ENCODE measurements around the gene FAM83E. TPM values are rescaled to one million over a fixed set of nuclear protein-coding genes. Genes with fewer than 3 reads are reported as not detected.
A peak's percentile ranks its signal among the peaks of the same experiment; 100 is the strongest.

FAM83E gene
- total RNA-seq, 1 donor from 2014 or later = 31.1 TPM

DNA sequence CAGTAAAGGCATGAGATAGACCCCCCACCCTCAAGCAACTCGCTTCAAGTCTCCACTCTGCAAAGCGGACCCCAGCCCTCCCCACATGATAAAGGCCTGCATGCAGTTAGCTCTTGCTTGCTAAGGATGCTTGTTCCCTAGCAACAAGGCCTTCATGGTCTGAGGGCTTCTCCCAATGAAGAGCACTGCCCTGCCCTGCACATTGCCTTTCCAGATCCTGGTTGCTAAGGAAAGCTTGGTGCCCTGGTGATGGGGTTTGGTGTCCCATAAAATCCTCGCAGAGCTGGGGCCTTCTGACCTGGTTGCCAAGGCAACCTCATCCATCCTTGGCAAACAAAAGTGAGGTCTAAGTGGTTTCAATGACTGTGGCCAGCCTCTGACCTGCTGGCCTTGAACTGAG, 16.3 kb upstream of the FAM83E start:
- Histone ChIP-seq H3K36me3 (peaks cover 25% of the 10 kb centered on the region), H3K4me3 (no peak overlapping the region), H3K4me1 (peaks cover 41% of the 10 kb centered on the region), H3K27ac (peak overlapping the region; percentile 78), H3K27me3 (no peaks in the 10 kb centered on the region), H3K9me3 (no peaks in the 10 kb centered on the region)
- intact Hi-C loops (cut with DNase I) = no loop called here
- TF ChIP-seq, protein P1, sequence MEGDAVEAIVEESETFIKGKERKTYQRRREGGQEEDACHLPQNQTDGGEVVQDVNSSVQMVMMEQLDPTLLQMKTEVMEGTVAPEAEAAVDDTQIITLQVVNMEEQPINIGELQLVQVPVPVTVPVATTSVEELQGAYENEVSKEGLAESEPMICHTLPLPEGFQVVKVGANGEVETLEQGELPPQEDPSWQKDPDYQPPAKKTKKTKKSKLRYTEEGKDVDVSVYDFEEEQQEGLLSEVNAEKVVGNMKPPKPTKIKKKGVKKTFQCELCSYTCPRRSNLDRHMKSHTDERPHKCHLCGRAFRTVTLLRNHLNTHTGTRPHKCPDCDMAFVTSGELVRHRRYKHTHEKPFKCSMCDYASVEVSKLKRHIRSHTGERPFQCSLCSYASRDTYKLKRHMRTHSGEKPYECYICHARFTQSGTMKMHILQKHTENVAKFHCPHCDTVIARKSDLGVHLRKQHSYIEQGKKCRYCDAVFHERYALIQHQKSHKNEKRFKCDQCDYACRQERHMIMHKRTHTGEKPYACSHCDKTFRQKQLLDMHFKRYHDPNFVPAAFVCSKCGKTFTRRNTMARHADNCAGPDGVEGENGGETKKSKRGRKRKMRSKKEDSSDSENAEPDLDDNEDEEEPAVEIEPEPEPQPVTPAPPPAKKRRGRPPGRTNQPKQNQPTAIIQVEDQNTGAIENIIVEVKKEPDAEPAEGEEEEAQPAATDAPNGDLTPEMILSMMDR (IDR thresholded peaks at IDR 0.05) = no peak
- DNase-seq (no peak), ATAC-seq (no peak)

DNA sequence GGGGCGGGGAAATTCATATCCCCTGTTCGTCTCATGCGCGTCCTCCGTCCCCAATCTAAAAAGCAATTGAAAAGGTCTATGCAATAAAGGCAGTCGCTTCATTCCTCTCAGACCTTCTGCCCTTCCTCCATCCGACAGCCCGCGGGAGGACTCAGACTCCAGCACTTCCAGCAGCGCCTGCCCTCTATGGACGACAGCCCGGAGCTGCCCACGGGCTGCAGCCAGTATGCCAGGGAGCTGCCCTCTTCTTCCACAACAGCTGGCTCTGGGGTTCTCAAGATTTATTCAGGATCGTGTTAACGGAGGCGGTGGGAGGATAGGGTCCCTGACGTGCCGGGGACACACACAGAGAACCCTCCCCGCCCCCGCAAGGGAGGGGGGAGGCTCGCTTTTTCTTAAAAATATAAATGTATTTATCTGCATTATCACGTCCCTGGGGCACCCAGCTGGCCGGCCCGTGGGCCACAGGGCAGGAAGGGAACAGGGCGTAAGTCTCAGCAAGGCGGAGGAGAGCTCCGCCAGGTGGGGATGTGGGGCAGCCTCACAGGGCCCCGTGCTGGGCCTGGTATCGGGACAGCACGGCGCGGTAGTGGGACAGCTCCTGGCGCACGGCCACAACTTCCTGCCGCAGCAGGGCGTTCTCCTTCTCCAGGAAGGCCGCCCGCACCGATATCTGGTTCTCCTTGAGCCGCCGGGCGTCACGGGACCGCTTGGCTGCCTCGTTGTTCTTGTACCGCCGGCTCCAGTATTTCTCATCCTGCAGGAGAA, 15.6 kb upstream of the FAM83E start:
- H3K27me3 ChIP-seq = no peaks in the 10 kb centered on the region
- no peaks in the 10 kb centered on the region for H3K9me3 ChIP-seq
- H3K27ac ChIP-seq = peak overlapping the region; percentile 78
- H3K4me3 ChIP-seq = no peak overlapping the region
- H3K36me3 ChIP-seq = peaks cover 25% of the 10 kb centered on the region
- DNase-seq (peak; percentile 78), ATAC-seq (no peak)
- H3K4me1 ChIP-seq = peaks cover 41% of the 10 kb centered on the region
- intact Hi-C loops (cut with DNase I) = no loop called here
- TF ChIP-seq, protein P1 (IDR thresholded peaks at IDR 0.05) = peak; percentile 24

DNA sequence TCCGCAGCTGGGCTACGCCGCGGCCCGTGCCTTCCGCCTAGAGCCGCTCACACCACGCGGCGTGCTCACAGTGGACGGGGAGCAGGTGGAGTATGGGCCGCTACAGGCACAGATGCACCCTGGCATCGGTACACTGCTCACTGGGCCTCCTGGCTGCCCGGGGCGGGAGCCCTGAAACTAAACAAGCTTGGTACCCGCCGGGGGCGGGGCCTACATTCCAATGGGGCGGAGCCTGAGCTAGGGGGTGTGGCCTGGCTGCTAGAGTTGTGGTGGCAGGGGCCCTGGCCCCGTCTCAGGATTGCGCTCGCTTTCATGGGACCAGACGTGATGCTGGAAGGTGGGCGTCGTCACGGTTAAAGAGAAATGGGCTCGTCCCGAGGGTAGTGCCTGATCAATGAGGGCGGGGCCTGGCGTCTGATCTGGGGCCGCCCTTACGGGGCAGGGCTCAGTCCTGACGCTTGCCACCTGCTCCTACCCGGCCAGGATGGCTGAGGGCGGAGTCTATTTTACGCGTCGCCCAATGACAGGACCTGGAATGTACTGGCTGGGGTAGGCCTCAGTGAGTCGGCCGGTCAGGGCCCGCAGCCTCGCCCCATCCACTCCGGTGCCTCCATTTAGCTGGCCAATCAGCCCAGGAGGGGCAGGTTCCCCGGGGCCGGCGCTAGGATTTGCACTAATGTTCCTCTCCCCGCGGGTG, 14.9 kb upstream of the FAM83E start:
- H3K27ac ChIP-seq = peak overlapping the region; percentile 78
- H3K4me1 ChIP-seq = peaks cover 42% of the 10 kb centered on the region
- TF ChIP-seq, protein P1 (IDR thresholded peaks at IDR 0.05) = no peak
- no peaks in the 10 kb centered on the region for H3K9me3 ChIP-seq
- H3K27me3 ChIP-seq = no peaks in the 10 kb centered on the region
- ATAC-seq (no peak), DNase-seq (peak; percentile 75)
- no peak overlapping the region for H3K4me3 ChIP-seq
- H3K36me3 ChIP-seq = peaks cover 25% of the 10 kb centered on the region
- intact Hi-C loops (cut with DNase I) = no loop called here

DNA sequence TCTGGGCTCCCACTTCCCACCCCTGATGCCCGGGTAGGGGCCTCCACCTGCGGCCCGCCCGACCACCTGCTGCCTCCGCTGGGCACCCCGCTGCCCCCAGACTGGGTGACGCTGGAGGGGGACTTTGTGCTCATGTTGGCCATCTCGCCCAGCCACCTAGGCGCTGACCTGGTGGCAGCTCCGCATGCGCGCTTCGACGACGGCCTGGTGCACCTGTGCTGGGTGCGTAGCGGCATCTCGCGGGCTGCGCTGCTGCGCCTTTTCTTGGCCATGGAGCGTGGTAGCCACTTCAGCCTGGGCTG, 14.4 kb upstream of the FAM83E start:
- H3K27ac ChIP-seq = no peak overlapping the region
- DNase-seq = peak; percentile 66
- no peak overlapping the region for H3K4me3 ChIP-seq
- no peaks in the 10 kb centered on the region for H3K27me3 ChIP-seq
- peaks cover 43% of the 10 kb centered on the region for H3K4me1 ChIP-seq
- TF ChIP-seq, protein P1 (IDR thresholded peaks at IDR 0.05) = no peak
- no peak for ATAC-seq
- peaks cover 25% of the 10 kb centered on the region for H3K36me3 ChIP-seq
- intact Hi-C loops (cut with DNase I) = no loop called here
- H3K9me3 ChIP-seq = no peaks in the 10 kb centered on the region

DNA sequence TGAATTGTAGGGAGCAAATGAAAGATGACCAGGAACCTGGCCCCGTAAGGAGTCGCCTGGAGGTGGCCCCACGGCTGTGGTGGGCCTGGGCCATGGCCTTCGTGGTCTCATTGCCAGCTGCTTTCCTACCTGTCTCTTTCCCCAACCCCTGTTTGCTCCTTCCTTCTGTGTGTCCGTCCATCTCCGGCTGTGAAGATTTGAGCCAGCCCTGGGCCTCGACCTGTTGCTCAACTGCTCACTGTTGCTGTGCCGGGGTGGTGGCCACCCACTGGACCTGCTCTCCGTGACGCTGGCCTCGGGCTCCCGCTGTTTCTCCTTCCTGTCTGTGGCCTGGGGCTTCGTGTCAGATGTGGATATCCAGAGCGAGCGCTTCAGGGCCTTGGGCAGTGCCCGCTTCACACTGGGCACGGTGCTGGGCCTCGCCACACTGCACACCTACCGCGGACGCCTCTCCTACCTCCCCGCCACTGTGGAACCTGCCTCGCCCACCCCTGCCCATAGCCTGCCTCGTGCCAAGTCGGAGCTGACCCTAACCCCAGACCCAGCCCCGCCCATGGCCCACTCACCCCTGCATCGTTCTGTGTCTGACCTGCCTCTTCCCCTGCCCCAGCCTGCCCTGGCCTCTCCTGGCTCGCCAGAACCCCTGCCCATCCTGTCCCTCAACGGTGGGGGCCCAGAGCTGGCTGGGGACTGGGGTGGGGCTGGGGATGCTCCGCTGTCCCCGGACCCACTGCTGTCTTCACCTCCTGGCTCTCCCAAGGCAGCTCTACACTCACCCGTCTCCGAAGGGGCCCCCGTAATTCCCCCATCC, 13.8 kb upstream of the FAM83E start:
- Histone ChIP-seq H3K27me3 (no peaks in the 10 kb centered on the region), H3K4me3 (no peak overlapping the region), H3K9me3 (no peaks in the 10 kb centered on the region), H3K36me3 (peaks cover 25% of the 10 kb centered on the region), H3K27ac (no peak overlapping the region), H3K4me1 (peaks cover 39% of the 10 kb centered on the region)
- ATAC-seq = no peak
- peak; percentile 67 for DNase-seq
- intact Hi-C loops (cut with DNase I) = no loop called here
- TF ChIP-seq, protein P1 (IDR thresholded peaks at IDR 0.05) = no peak

Data from upper lobe of right lung (tissue), 1 donor.